HEK293 (cell line): Measurements from ENCODE around the gene BTBD18.

Experiments
- CTCF ChIA-PET: fragments of 350-600 bp; formaldehyde crosslinking; extraction: SDS; loops from one replicate; lab custom pipeline; 2021; ENCODE audit warnings: antibody characterized with exemption; lab: Yijun Ruan, JAX
- POLR2A ChIA-PET: fragments of 300-600 bp; formaldehyde crosslinking; extraction: SDS; loops from one replicate; lab custom pipeline; 2020; ENCODE audit warnings: antibody characterized with exemption, inconsistent platforms; lab: Yijun Ruan, JAX
- H3K27ac ChIP-seq: fragments of 200-500 bp; sonication (Bioruptor generic); 2 replicates; pipeline ENCODE4 v1.5.1; 2014; ENCODE audit warnings: low read depth, low read length, control low read depth, inconsistent platforms; ENCODE audit errors: extremely low read depth
- H3K36me3 ChIP-seq, 2 experiments: fragments of 200-500 bp in 1 of 2; sonication (Bioruptor generic) in 1 of 2; 1 replicate in 1 of 2; 2 replicates in 1 of 2; pipeline ENCODE4 v1.5.1; 2014 to 2017; ENCODE audit warnings: inconsistent platforms in 2 of 2, low read length in 2 of 2; ENCODE audit not compliant: control insufficient read depth in 2 of 2, insufficient read depth in 1 of 2
- H3K4me1 ChIP-seq: fragments of 200-500 bp; sonication (Bioruptor generic); 2 replicates; pipeline ENCODE4 v1.5.1; 2014; ENCODE audit warnings: mild to moderate bottlenecking, low read length, inconsistent platforms; ENCODE audit not compliant: control insufficient read depth, insufficient read depth
- H3K4me3 ChIP-seq: 2 replicates; pipeline ENCODE4 v1.5.1; 2011; ENCODE audit warnings: low read depth, mild to moderate bottlenecking, control low read depth, low read length, moderate library complexity
- H3K9me3 ChIP-seq: fragments of 200-500 bp; sonication (Bioruptor generic); 2 replicates; pipeline ENCODE4 v1.5.1; 2014; ENCODE audit warnings: low read depth, low read length, inconsistent platforms; ENCODE audit not compliant: control insufficient read depth, insufficient read depth
- GLI2 ChIP-seq: fragments of 450-650 bp; formaldehyde crosslinking; IDR thresholded peaks from 2 replicates; pipeline ENCODE4; 2017; ENCODE audit warnings: missing biosample characterization, missing genetic modification characterization, low read depth, borderline replicate concordance
- HOXC10 ChIP-seq: sonication (generic); formaldehyde crosslinking; IDR thresholded peaks from 2 replicates; pipeline ENCODE4 v1.8.1; 2023; ENCODE audit warnings: mild to moderate bottlenecking, missing genetic modification reagents
- KLF17 ChIP-seq: fragments of 450-650 bp; formaldehyde crosslinking; IDR thresholded peaks from 2 replicates; pipeline ENCODE4 v1.5.1; 2016; ENCODE audit warnings: missing biosample characterization, missing genetic modification characterization
- PRDM1 ChIP-seq: fragments of 450-650 bp; formaldehyde crosslinking; IDR thresholded peaks from 2 replicates; pipeline ENCODE4; 2016; ENCODE audit warnings: missing biosample characterization, missing genetic modification characterization
- SCRT2 ChIP-seq: fragments of 450-650 bp; formaldehyde crosslinking; IDR thresholded peaks from 2 replicates; pipeline ENCODE4 v1.5.1; 2016; ENCODE audit warnings: missing biosample characterization, missing genetic modification characterization
- SP7 ChIP-seq: fragments of 450-650 bp; formaldehyde crosslinking; IDR thresholded peaks from 2 replicates; pipeline ENCODE4 v1.5.1; 2016; ENCODE audit warnings: missing biosample characterization, missing genetic modification characterization
- TCF7L2 ChIP-seq: IDR thresholded peaks from 2 replicates; pipeline ENCODE4 v1.6.1; 2011; ENCODE audit warnings: low read depth, mild to moderate bottlenecking, inconsistent platforms, low read length, moderate library complexity, borderline replicate concordance
- ZBTB1 ChIP-seq: fragments of 450-650 bp; formaldehyde crosslinking; IDR thresholded peaks from 2 replicates; pipeline ENCODE4 v1.5.1; 2016; ENCODE audit warnings: missing biosample characterization, missing genetic modification characterization
- ZEB2 ChIP-seq: fragments of 450-650 bp; formaldehyde crosslinking; IDR thresholded peaks from 2 replicates; pipeline ENCODE4 v1.5.1; 2016; ENCODE audit warnings: missing biosample characterization, missing genetic modification characterization
- ZFP3 ChIP-seq: fragments of 450-650 bp; formaldehyde crosslinking; IDR thresholded peaks from 2 replicates; pipeline ENCODE4 v1.5.1; 2016; ENCODE audit warnings: low read depth, missing biosample characterization, missing genetic modification characterization
- ZNF10 ChIP-seq: fragments of 450-650 bp; formaldehyde crosslinking; IDR thresholded peaks from 2 replicates; pipeline ENCODE4 v1.5.1; 2017; ENCODE audit warnings: missing biosample characterization, missing genetic modification characterization
- ZNF184 ChIP-seq: fragments of 450-650 bp; IDR thresholded peaks from 2 replicates; pipeline ENCODE4 v1.5.1; 2018; ENCODE audit warnings: missing biosample characterization, mild to moderate bottlenecking, missing genetic modification characterization
- ZNF366 ChIP-seq: fragments of 450-650 bp; formaldehyde crosslinking; conservative IDR thresholded peaks from 2 replicates; pipeline ENCODE4 v1.5.1; 2016; ENCODE audit warnings: missing biosample characterization, missing genetic modification characterization
- ZNF449 ChIP-seq: fragments of 450-650 bp; formaldehyde crosslinking; IDR thresholded peaks from 2 replicates; pipeline ENCODE4 v1.5.1; 2017; ENCODE audit warnings: missing biosample characterization, mild to moderate bottlenecking, missing genetic modification characterization, moderate library complexity
- ZNF521 ChIP-seq: fragments of 450-650 bp; formaldehyde crosslinking; IDR thresholded peaks from 2 replicates; pipeline ENCODE4 v1.5.1; 2017; ENCODE audit warnings: missing biosample characterization, mild to moderate bottlenecking, missing genetic modification characterization
- ZNF530 ChIP-seq: fragments of 450-650 bp; formaldehyde crosslinking; IDR thresholded peaks from 2 replicates; pipeline ENCODE4 v1.5.1; 2016; ENCODE audit warnings: low read depth, missing biosample characterization, missing genetic modification characterization
- ZNF544 ChIP-seq: fragments of 450-650 bp; formaldehyde crosslinking; IDR thresholded peaks from 2 replicates; pipeline ENCODE4 v1.5.0; 2017; ENCODE audit warnings: missing biosample characterization, missing genetic modification characterization
- ZNF596 ChIP-seq: fragments of 450-650 bp; IDR thresholded peaks from 2 replicates; pipeline ENCODE4 v1.5.0; 2018; ENCODE audit warnings: missing biosample characterization, mild to moderate bottlenecking, missing genetic modification characterization, moderate library complexity
- ZNF600 ChIP-seq: fragments of 450-650 bp; formaldehyde crosslinking; IDR thresholded peaks from 2 replicates; pipeline ENCODE4 v1.5.1; 2016; ENCODE audit warnings: missing biosample characterization, missing genetic modification characterization
- ZNF626 ChIP-seq: fragments of 450-650 bp; sonication (Bioruptor Pico); formaldehyde crosslinking; IDR thresholded peaks from 2 replicates; pipeline ENCODE4 v1.5.1; 2018; ENCODE audit warnings: missing biosample characterization, missing genetic modification characterization, inconsistent platforms
- ZNF701 ChIP-seq: fragments of 450-650 bp; formaldehyde crosslinking; IDR thresholded peaks from 2 replicates; pipeline ENCODE4 v1.5.1; 2016; ENCODE audit warnings: missing biosample characterization, missing genetic modification characterization
- ZNF768 ChIP-seq: fragments of 450-650 bp; formaldehyde crosslinking; IDR thresholded peaks from 2 replicates; pipeline ENCODE4 v1.5.1; 2018; ENCODE audit warnings: missing biosample characterization, mild to moderate bottlenecking, missing genetic modification characterization
- ZNF776 ChIP-seq: fragments of 450-650 bp; formaldehyde crosslinking; IDR thresholded peaks from 2 replicates; pipeline ENCODE4 v1.5.0; 2017; ENCODE audit warnings: missing biosample characterization, missing genetic modification characterization, borderline replicate concordance
- ZSCAN30 ChIP-seq: fragments of 450-650 bp; IDR thresholded peaks from 2 replicates; pipeline ENCODE4 v1.5.1; 2018; ENCODE audit warnings: missing biosample characterization, mild to moderate bottlenecking, missing genetic modification characterization, moderate library complexity
- ZXDB ChIP-seq: fragments of 450-650 bp; formaldehyde crosslinking; IDR thresholded peaks from 2 replicates; pipeline ENCODE4 v1.5.1; 2016; ENCODE audit warnings: missing biosample characterization, missing genetic modification characterization
- TF ChIP-seq, protein P1 (sequence below): fragments of 450-650 bp; formaldehyde crosslinking; IDR thresholded peaks from 2 replicates; pipeline ENCODE4 v1.5.1; 2016; ENCODE audit warnings: missing biosample characterization, missing genetic modification characterization

BTBD18 gene

GRCh38 chr11:57764021-57764420, 12.4 kb upstream of the BTBD18 start:
- no peaks in the 10 kb centered on the region for H3K9me3 ChIP-seq
- H3K4me1 ChIP-seq = peaks cover 8% of the 10 kb centered on the region; the same call in 1 of the 2 replicates
- peak overlapping the region; percentile 50 for H3K4me3 ChIP-seq
- TF ChIP-seq SCRT2 (tag by site-specific recombination) (no peak), GLI2 (tag by site-specific recombination) (no peak), ZNF768 (tag by site-specific recombination) (no peak), ZNF701 (tag by site-specific recombination) (no peak), KLF17 (tag by site-specific recombination) (no peak), ZNF10 (no peak)
- POLR2A ChIA-PET = interaction anchor here (1.0 to 4.8 kb wide), 4 partner anchors 13 to 22 kb away, joined by 4 to 50 read pairs (median 18); partner anchors contain the start of gene SELENOH
- CTCF ChIA-PET = interaction anchor here (1.2 to 10.5 kb wide), 5 partner anchors 8 to 37 kb away, joined by 3 to 151 read pairs (median 5); partner anchors contain the start of gene BTBD18
- no peak overlapping the region for H3K27ac ChIP-seq
- no peaks in the 10 kb centered on the region for H3K36me3 ChIP-seq

DNA sequence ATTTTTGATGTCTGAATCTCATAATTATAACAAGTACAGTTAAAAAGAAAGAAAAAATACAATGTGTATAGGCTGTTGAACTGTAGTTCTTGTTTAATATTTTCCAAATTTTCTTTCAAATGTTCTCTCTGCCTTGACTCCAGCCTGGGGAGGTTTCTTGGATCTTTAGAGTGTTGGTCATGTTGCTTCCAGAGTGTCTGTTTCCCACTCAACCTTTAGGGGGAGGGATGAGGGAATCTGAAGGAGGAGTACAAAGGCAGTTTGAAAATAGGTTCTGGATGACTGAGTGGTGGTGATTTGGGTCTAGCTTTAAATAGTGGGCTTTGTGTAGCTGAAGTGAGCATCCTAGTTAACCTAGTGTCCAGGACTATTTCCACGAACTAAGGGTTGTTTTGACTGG, 11.9 kb upstream of the BTBD18 start:
- TF ChIP-seq ZXDB (tag by site-specific recombination) (no peak), ZNF184 (tag by site-specific recombination) (no peak), SP7 (no peak), ZNF600 (tag by site-specific recombination) (0 out of 2 replicates have a peak, but pooled peaks have one; percentile 22), ZNF366 (0 out of 2 replicates have a peak, but pooled peaks have one; percentile 41)
- TF ChIP-seq, protein P1, sequence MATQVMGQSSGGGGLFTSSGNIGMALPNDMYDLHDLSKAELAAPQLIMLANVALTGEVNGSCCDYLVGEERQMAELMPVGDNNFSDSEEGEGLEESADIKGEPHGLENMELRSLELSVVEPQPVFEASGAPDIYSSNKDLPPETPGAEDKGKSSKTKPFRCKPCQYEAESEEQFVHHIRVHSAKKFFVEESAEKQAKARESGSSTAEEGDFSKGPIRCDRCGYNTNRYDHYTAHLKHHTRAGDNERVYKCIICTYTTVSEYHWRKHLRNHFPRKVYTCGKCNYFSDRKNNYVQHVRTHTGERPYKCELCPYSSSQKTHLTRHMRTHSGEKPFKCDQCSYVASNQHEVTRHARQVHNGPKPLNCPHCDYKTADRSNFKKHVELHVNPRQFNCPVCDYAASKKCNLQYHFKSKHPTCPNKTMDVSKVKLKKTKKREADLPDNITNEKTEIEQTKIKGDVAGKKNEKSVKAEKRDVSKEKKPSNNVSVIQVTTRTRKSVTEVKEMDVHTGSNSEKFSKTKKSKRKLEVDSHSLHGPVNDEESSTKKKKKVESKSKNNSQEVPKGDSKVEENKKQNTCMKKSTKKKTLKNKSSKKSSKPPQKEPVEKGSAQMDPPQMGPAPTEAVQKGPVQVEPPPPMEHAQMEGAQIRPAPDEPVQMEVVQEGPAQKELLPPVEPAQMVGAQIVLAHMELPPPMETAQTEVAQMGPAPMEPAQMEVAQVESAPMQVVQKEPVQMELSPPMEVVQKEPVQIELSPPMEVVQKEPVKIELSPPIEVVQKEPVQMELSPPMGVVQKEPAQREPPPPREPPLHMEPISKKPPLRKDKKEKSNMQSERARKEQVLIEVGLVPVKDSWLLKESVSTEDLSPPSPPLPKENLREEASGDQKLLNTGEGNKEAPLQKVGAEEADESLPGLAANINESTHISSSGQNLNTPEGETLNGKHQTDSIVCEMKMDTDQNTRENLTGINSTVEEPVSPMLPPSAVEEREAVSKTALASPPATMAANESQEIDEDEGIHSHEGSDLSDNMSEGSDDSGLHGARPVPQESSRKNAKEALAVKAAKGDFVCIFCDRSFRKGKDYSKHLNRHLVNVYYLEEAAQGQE (tag by site-specific recombination) = no peak
- Histone ChIP-seq H3K27ac (no peak overlapping the region), H3K4me1 (peaks cover 8% of the 10 kb centered on the region; the same call in 1 of the 2 replicates), H3K36me3 (no peaks in the 10 kb centered on the region), H3K4me3 (peak overlapping the region; percentile 50), H3K9me3 (no peaks in the 10 kb centered on the region)
- ChIA-PET CTCF (interaction anchor here (0.9 to 10.5 kb wide), 5 partner anchors 8 to 38 kb away, joined by 3 to 151 read pairs (median 5); partner anchors contain the start of gene BTBD18), POLR2A (interaction anchor here (0.5 to 4.8 kb wide), 5 partner anchors 13 to 108 kb away, joined by 3 to 50 read pairs (median 16); partner anchors contain the start of gene SELENOH)

DNA sequence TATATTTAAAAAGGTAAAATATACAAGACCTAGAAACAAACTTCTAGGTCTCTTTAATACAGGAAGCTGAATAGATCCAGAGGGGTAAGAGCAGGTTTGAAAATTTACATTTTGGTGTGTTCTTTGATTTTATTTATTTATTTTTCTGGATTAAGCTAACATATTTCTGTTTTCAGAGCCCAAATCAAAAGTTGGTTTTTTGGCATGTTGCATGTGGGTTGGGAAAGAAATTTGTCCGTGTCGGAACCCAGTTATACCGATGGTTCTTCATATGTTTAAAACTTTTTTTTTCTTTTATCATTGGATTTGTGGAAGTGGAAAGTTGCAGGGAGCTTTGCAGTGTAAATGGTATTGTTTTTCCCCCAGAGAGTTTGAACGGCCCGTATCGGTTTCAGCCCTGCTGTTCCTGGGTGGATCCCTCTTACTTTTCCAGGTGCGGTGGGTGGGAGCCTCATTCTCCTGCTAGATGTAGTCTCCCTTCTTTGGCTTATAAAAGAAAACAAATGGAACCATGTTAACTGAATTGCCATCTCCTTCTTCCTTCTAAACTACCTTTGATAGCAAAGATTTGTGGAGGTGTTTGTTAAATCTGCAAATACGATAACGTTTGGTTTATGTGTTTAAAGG, 10.7 kb upstream of the BTBD18 start:
- H3K4me1 ChIP-seq = peaks cover 8% of the 10 kb centered on the region; the same call in 1 of the 2 replicates
- CTCF ChIA-PET = interaction anchor here (1.3 to 10.5 kb wide), 5 partner anchors 10 to 305 kb away, joined by 3 to 151 read pairs (median 5); no protein-coding TSS in a partner anchor
- no peak for TF ChIP-seq ZSCAN30 (tag by site-specific recombination)
- no peak for TF ChIP-seq ZNF544
- TF ChIP-seq ZNF776 (tag by site-specific recombination) = no peak
- TF ChIP-seq HOXC10 = no peak
- TF ChIP-seq ZNF626 (tag by site-specific recombination) = no peak
- TF ChIP-seq GLI2 (tag by site-specific recombination) = no peak
- TF ChIP-seq TCF7L2 = no peak
- TF ChIP-seq ZNF530 (tag by site-specific recombination) = no peak
- TF ChIP-seq ZBTB1 (tag by site-specific recombination) = no peak
- TF ChIP-seq ZNF449 (tag by site-specific recombination) = no peak
- TF ChIP-seq ZNF521 = no peak
- no peak for TF ChIP-seq ZFP3
- TF ChIP-seq ZNF366 = no peak
- no peak for TF ChIP-seq ZEB2 (tag by site-specific recombination)
- 0 out of 2 replicates have a peak, but pooled peaks have one; percentile 7 for TF ChIP-seq ZNF596 (tag by site-specific recombination)
- peak; percentile 50 for TF ChIP-seq PRDM1

More for the DNA sequence above, 10.7 kb upstream of the BTBD18 start:
- Histone ChIP-seq H3K36me3 (no peaks in the 10 kb centered on the region), H3K9me3 (no peaks in the 10 kb centered on the region), H3K4me3 (peak overlapping the region; percentile 50), H3K27ac (peak overlapping the region; percentile 86)
- POLR2A ChIA-PET = interaction anchor here (0.6 to 4.8 kb wide), 8 partner anchors 14 to 107 kb away, joined by 3 to 50 read pairs (median 6); partner anchors contain the start of gene SELENOH
